OCI-LY1 (cell line): ENCODE measurements around the gene UBE2F.
"Not testable (repeated sequence)": the region's sequence is repeated elsewhere in the genome, so short reads cannot be mapped to it uniquely, and the experiment has no call there.

Experiments used
- CTCF ChIP-seq: fragments of 200-600 bp; sonication (generic), shearing (Covaris generic); IDR thresholded peaks from 2 replicates; pipeline ENCODE4 v1.5.1; 2017; ENCODE audit warnings: mild to moderate bottlenecking, antibody characterized with exemption, low read length, moderate library complexity, mixed read lengths
- EZH2 ChIP-seq: fragments of 200-600 bp; sonication (generic), shearing (Covaris generic); IDR thresholded peaks from 2 replicates; pipeline ENCODE4 v1.8.0; 2017; ENCODE audit warnings: borderline replicate concordance, mixed run types, mild to moderate bottlenecking, antibody characterized with exemption, low read length, moderate library complexity, mixed read lengths

- TF ChIP-seq CTCF, EZH2: not testable (repeated sequence)
These were observed 14.8 kb downstream of the UBE2F start for GRCh38 chr2:237981621-237982020.
